OCI-LY1 (cell line): ENCODE results near the gene ABL2.

ENCODE experiments used
- H2AFZ ChIP-seq: fragments of 200-600 bp; sonication (generic), shearing (Covaris generic); 2 replicates; pipeline ENCODE4 v1.6.0; 2014; ENCODE audit warnings: antibody characterized with exemption, mild to moderate bottlenecking, low read length
- H3F3A ChIP-seq: fragments of 200-600 bp; sonication (generic), shearing (Covaris generic); 2 replicates; pipeline ENCODE4 v1.6.0; 2014; ENCODE audit warnings: mild to moderate bottlenecking, antibody characterized with exemption, low read length, moderate library complexity; ENCODE audit not compliant: insufficient read depth
- H3K27ac ChIP-seq: fragments of 200-600 bp; sonication (generic); 2 replicates; pipeline ENCODE4 v1.5.1; 2014; ENCODE audit warnings: low read length, mixed run types, mild to moderate bottlenecking, low read depth; ENCODE audit not compliant: poor library complexity, severe bottlenecking
- H3K27me3 ChIP-seq: fragments of 200-600 bp; sonication (generic); 2 replicates; pipeline ENCODE4 v1.6.0; 2014; ENCODE audit warnings: antibody characterized with exemption, mild to moderate bottlenecking, low read length, moderate library complexity; ENCODE audit not compliant: insufficient read depth
- H3K36me3 ChIP-seq: fragments of 200-600 bp; sonication (generic); 2 replicates; pipeline ENCODE4 v1.6.1; 2014; ENCODE audit warnings: mild to moderate bottlenecking, antibody characterized with exemption, low read length, moderate library complexity, mixed read lengths; ENCODE audit not compliant: insufficient read depth
- H3K4me1 ChIP-seq: fragments of 200-600 bp; sonication (generic); 2 replicates; pipeline ENCODE4 v1.5.1; 2014; ENCODE audit warnings: mild to moderate bottlenecking, low read length, moderate library complexity; ENCODE audit not compliant: insufficient read depth, severe bottlenecking
- H3K4me2 ChIP-seq: fragments of 200-600 bp; sonication (generic), shearing (Covaris generic); 2 replicates; pipeline ENCODE4 v1.6.1; 2014; ENCODE audit warnings: low read length
- H3K4me3 ChIP-seq: fragments of 200-600 bp; sonication (generic); 2 replicates; pipeline ENCODE4 v1.5.1; 2014; ENCODE audit warnings: low read length, low read depth, mild to moderate bottlenecking, mixed read lengths; ENCODE audit not compliant: poor library complexity, severe bottlenecking
- H3K79me2 ChIP-seq: fragments of 200-600 bp; shearing (Covaris generic); 2 replicates; pipeline ENCODE4 v1.6.1; 2016; ENCODE audit warnings: mixed run types, low read length, mixed read lengths; ENCODE audit not compliant: insufficient read depth
- H3K9ac ChIP-seq: fragments of 200-600 bp; sonication (generic), shearing (Covaris generic); 2 replicates; pipeline ENCODE4 v1.6.1; 2014; ENCODE audit warnings: mild to moderate bottlenecking, low read length, mixed read lengths
- H3K9me2 ChIP-seq: fragments of 200-600 bp; sonication (generic), shearing (Covaris generic); 2 replicates; pipeline ENCODE4 v1.6.1; 2014; ENCODE audit warnings: low read depth, mild to moderate bottlenecking, low read length, mixed read lengths
- H3K9me3 ChIP-seq: fragments of 200-600 bp; shearing (Covaris generic); 2 replicates; pipeline ENCODE4 v1.6.1; 2014; ENCODE audit warnings: low read length, mixed read lengths
- H4K20me1 ChIP-seq: fragments of 200-600 bp; sonication (generic), shearing (Covaris generic); 2 replicates; pipeline ENCODE4 v1.6.0; 2016; ENCODE audit warnings: mild to moderate bottlenecking, low read length; ENCODE audit not compliant: insufficient read depth
- CTCF ChIP-seq: fragments of 200-600 bp; sonication (generic), shearing (Covaris generic); IDR thresholded peaks from 2 replicates; pipeline ENCODE4 v1.5.1; 2017; ENCODE audit warnings: mild to moderate bottlenecking, antibody characterized with exemption, low read length, moderate library complexity, mixed read lengths
- EZH2 ChIP-seq: fragments of 200-600 bp; sonication (generic), shearing (Covaris generic); IDR thresholded peaks from 2 replicates; pipeline ENCODE4 v1.8.0; 2017; ENCODE audit warnings: borderline replicate concordance, mixed run types, mild to moderate bottlenecking, antibody characterized with exemption, low read length, moderate library complexity, mixed read lengths

ABL2 gene

DNA sequence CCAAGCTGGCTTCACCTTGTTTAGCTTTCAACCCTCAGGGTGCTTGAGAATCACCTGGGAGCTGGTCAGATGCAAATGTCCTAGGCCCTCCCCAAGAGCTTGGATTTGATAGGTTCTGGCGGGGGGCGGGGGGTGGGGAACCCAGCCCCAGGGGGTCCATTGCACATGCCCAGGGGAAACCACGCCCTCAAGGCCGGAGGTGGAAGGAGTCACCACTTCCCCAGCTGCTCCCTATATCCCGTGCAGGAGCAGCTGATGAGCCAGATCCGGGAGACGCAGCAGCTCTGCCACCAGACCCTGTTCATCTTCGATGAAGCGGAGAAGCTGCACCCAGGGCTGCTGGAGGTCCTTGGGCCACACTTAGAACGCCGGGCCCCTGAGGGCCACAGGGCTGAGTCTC, 141.8 kb downstream of the ABL2 start:
- Histone ChIP-seq H3K9me3 (no peaks in the 10 kb centered on the region), H3K4me1 (peaks cover 44% of the 10 kb centered on the region), H3K27me3 (no peaks in the 10 kb centered on the region), H3K79me2 (peaks cover 9% of the 10 kb centered on the region; the same call in 1 of the 2 replicates), H2AFZ (no peak overlapping the region), H4K20me1 (no peaks in the 10 kb centered on the region), H3K4me2 (no peak overlapping the region; the same call in 1 of the 2 replicates), H3F3A (0 out of 2 replicates have a peak, but pooled peaks cover 2% of the 10 kb centered on the region), H3K27ac (peak overlapping the region; percentile 29), H3K9me2 (no peaks in the 10 kb centered on the region), H3K36me3 (peaks cover 77% of the 10 kb centered on the region), H3K9ac (no peak overlapping the region), H3K4me3 (no peak overlapping the region)
- no peak for TF ChIP-seq CTCF
- TF ChIP-seq EZH2: no peak

GRCh38 chr1:179083533-179083932, 145.9 kb downstream of the ABL2 start:
- no peaks in the 10 kb centered on the region for H3K9me2 ChIP-seq
- peak overlapping the region; percentile 91 for H3K4me2 ChIP-seq
- peaks cover 40% of the 10 kb centered on the region for H3K36me3 ChIP-seq
- H3K27me3 ChIP-seq: no peaks in the 10 kb centered on the region
- H2AFZ ChIP-seq: no peak overlapping the region
- H3K27ac ChIP-seq: peak overlapping the region; percentile 94
- TF ChIP-seq EZH2 (no peak), CTCF (no peak)
- H3K79me2 ChIP-seq: peaks cover 9% of the 10 kb centered on the region; the same call in 1 of the 2 replicates
- peak overlapping the region; percentile 79 for H3K4me3 ChIP-seq
- H3K4me1 ChIP-seq: peaks cover 48% of the 10 kb centered on the region
- peak overlapping the region; percentile 85 for H3K9ac ChIP-seq
- no peaks in the 10 kb centered on the region for H3K9me3 ChIP-seq
- 0 out of 2 replicates have a peak, but pooled peaks cover 2% of the 10 kb centered on the region for H3F3A ChIP-seq
- H4K20me1 ChIP-seq: no peaks in the 10 kb centered on the region

DNA sequence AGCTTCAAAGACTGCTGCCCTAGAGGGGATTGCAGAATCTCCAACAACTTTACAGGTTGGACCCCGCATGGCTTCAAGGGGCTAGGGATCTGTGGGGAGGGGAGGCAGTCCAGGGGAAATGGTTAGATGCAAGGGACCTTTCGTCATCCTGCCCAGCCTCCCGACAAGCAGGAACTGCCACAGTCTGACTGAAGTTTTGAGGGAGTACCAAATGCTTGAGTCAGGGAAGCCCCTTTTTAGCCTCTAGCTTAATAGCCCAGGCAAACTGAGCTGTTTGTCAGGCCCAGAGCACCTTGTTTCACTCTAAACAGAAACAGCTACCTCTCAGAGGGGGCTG, 146.5 kb downstream of the ABL2 start:
- Histone ChIP-seq H3K4me1 (peaks cover 43% of the 10 kb centered on the region), H3F3A (0 out of 2 replicates have a peak, but pooled peaks cover 2% of the 10 kb centered on the region), H3K9me2 (no peaks in the 10 kb centered on the region), H3K9ac (peak overlapping the region; percentile 85), H2AFZ (no peak overlapping the region), H3K4me2 (peak overlapping the region; percentile 91), H4K20me1 (no peaks in the 10 kb centered on the region), H3K79me2 (peaks cover 9% of the 10 kb centered on the region; the same call in 1 of the 2 replicates), H3K36me3 (peaks cover 34% of the 10 kb centered on the region), H3K4me3 (peak overlapping the region; percentile 79), H3K27me3 (no peaks in the 10 kb centered on the region), H3K9me3 (no peaks in the 10 kb centered on the region), H3K27ac (peak overlapping the region; percentile 94)
- TF ChIP-seq CTCF: no peak
